Lower lobe of right lung (tissue), 2 donors: Measurements from ENCODE around the gene VCL. TPM values are rescaled to one million over a fixed set of nuclear protein-coding genes. Genes with fewer than 3 reads are reported as not detected.

Source experiments
- ATAC-seq, 2 donors: fragments of 200-7000 bp; cut with Tn5 transposase; one replicate each; pipeline ENCODE4 v1.9.1; 2020 to 2022; ENCODE audit warnings: mild to moderate bottlenecking in 2 of 2, moderate library complexity in 2 of 2
- DNase-seq: peaks from one replicate; pipeline ENCODE4 v3.0.0-alpha.2; 2020
- H3K27ac ChIP-seq: fragments of 200-600 bp; one replicate; pipeline ENCODE4 v1.8.0; 2022
- H3K27me3 ChIP-seq: fragments of 200-600 bp; one replicate; pipeline ENCODE4 v1.8.0; 2022; ENCODE audit warnings: low read depth
- H3K36me3 ChIP-seq: fragments of 200-600 bp; one replicate; pipeline ENCODE4 v1.8.0; 2022; ENCODE audit warnings: mild to moderate bottlenecking
- H3K4me1 ChIP-seq: fragments of 200-600 bp; one replicate; pipeline ENCODE4 v1.8.0; 2022
- H3K4me3 ChIP-seq: fragments of 200-600 bp; one replicate; pipeline ENCODE4 v1.8.0; 2022; ENCODE audit warnings: mild to moderate bottlenecking
- H3K9me3 ChIP-seq: fragments of 200-600 bp; one replicate; pipeline ENCODE4 v1.8.0; 2022
- CTCF ChIP-seq: fragments of 200-600 bp; IDR thresholded peaks from one replicate; pipeline ENCODE4 v1.8.0; 2022; ENCODE audit warnings: antibody characterized with exemption, mild to moderate bottlenecking
- intact Hi-C: fragments of 100-400 bp; cut with DNase I; formaldehyde crosslinking; loops from one replicate; pipeline ENCODE4 v1.11.0; 2022
- total RNA-seq: library from RNA; stranded (reverse); fragmentation: NEBNext Ultra II Directional; extraction: Animal tissue kit (Norgen Biotek cat#: 25700); gene quantifications from one replicate; pipeline ENCODE4 v1.2.1, GENCODE V29; 2021
- donor health status: DM: no; HTN: yes; CAD: no; lungs with severe emphysema.

The VCL gene
- total RNA-seq, 1 donor from 2014 or later = 106 TPM

DNA sequence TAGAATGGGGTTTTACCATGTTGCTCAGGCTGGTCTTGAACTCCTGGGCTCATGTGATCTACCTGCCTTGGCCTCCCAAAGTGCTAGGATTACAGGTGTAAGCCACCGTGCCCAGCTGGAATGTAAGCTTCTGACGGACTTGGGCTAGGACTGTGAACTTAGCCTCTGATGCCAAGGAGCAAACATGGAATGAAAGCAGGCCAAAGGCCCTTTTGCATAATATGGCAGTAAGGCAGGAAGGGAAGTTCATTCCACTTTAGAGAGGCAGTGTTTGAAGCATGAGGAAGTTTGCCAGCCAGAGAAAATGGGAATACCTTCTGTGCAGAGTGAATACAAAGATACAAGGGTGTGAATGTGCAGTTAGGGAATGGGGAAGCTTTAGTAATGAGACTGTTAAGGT is 20.3 kb downstream of the VCL start:
- H3K9me3 ChIP-seq = no peaks in the 10 kb centered on the region
- peaks cover 38% of the 10 kb centered on the region for H3K4me1 ChIP-seq
- DNase-seq = no peak
- intact Hi-C loops = no loop called here
- no peak overlapping the region for H3K27ac ChIP-seq
- no peak overlapping the region for H3K4me3 ChIP-seq
- no peak for TF ChIP-seq CTCF
- no peaks in the 10 kb centered on the region for H3K27me3 ChIP-seq
- ATAC-seq = peak in 1 of 2 donors; percentile 37
- no peaks in the 10 kb centered on the region for H3K36me3 ChIP-seq

DNA sequence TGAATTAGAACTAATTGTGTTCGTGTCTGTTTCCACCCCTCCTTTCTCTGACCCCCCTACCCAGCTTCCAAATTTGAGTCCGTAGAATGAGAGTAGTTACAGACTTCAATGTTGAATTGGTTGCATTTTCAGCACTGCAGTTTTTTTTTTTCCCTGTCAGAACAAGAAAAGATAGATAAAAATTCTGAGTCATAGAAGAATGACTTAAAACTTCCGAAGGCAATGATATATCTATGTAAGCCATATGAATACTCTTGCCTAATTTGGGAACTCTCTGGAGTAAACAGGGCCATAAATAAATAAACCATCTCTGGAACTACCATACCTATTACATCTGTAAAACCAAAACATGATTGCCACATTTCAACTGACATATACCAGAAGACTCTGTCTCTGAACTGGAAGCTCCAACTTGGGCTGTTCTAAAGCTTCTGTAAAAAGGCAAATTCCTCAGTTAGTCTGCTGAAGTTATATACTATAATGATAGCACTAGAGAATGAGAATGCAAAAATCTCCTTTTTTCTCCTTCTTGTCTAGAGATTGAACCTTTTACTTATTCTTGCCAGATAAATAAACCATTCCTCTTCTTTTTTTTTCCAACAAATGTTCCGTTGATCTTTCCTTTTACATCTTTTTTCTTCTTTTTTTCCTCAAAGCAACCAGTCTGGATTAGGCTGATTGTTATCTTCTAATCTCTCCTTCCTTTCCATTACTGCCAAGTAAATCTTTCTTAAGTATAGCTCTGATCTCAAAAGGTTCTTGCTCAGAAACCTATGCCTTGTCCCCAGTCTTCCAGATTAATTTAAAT is 23.5 kb downstream of the VCL start:
- intact Hi-C loops = no loop called here
- Histone ChIP-seq H3K27me3 (no peaks in the 10 kb centered on the region), H3K4me3 (no peak overlapping the region), H3K4me1 (peaks cover 51% of the 10 kb centered on the region), H3K36me3 (no peaks in the 10 kb centered on the region), H3K27ac (no peak overlapping the region), H3K9me3 (no peaks in the 10 kb centered on the region)
- DNase-seq = no peak
- ATAC-seq = no peak
- TF ChIP-seq CTCF = no peak

DNA sequence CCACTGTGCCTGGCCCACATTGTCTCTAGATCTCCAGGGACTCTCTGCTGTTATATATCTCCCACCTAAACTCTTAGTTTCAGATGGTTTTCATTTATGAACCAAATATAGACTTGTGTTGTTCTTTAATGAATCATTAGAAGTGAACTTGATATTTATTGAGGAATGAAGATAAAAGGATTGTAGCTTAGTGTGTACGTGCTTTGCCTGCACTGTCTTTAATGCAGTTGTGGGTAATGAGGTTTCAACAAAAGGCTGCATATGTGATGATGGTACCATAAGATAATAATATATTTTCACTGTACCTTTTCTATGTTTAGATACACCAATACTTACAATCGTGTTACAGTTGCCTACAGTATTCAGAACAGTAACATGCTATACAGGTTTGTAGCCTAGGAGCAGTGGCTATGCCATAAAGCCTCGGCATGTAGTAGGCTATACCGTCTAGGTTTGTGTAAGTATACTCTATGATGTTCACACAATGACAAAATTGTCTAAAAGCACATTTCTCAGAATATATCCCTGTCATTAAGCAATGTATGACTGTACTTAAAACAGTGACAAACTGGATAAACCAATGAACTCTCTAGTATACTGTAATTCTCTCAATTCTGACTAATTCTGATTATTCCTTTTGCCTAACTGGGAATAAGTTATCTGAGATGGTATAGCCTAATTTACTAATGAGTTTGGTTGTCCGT is 25.2 kb downstream of the VCL start:
- no peaks in the 10 kb centered on the region for H3K36me3 ChIP-seq
- peaks cover 49% of the 10 kb centered on the region for H3K4me1 ChIP-seq
- no peaks in the 10 kb centered on the region for H3K27me3 ChIP-seq
- no peak overlapping the region for H3K27ac ChIP-seq
- no peak for ATAC-seq
- no peak overlapping the region for H3K4me3 ChIP-seq
- intact Hi-C loops = no loop called here
- H3K9me3 ChIP-seq = no peaks in the 10 kb centered on the region
- TF ChIP-seq CTCF = no peak
- DNase-seq = no peak

- no peak overlapping the region for H3K4me3 ChIP-seq
- no peaks in the 10 kb centered on the region for H3K9me3 ChIP-seq
- no peak overlapping the region for H3K27ac ChIP-seq
- ATAC-seq (no peak), DNase-seq (no peak)
- H3K27me3 ChIP-seq = no peaks in the 10 kb centered on the region
- intact Hi-C loops = no loop called here
- TF ChIP-seq CTCF = no peak
- H3K4me1 ChIP-seq = peaks cover 40% of the 10 kb centered on the region
- no peaks in the 10 kb centered on the region for H3K36me3 ChIP-seq
Observed at GRCh38 chr10:74024600-74024999, 26.7 kb downstream of the VCL start.

- Histone ChIP-seq H3K36me3 (no peaks in the 10 kb centered on the region), H3K27me3 (no peaks in the 10 kb centered on the region), H3K4me1 (peaks cover 47% of the 10 kb centered on the region), H3K27ac (no peak overlapping the region), H3K9me3 (no peaks in the 10 kb centered on the region), H3K4me3 (no peak overlapping the region)
- intact Hi-C loops = no loop called here
- TF ChIP-seq CTCF = no peak
- ATAC-seq (no peak), DNase-seq (no peak)
Observed at GRCh38 chr10:74025380-74025978, 27.6 kb downstream of the VCL start.
